Stomach (tissue), 4 donors: ENCODE results near the gene IFNGR1.

ENCODE experiments used
- EP300 ChIP-seq: sonication (generic); formaldehyde crosslinking; IDR thresholded peaks from one replicate; pipeline ENCODE4 v1.6.1; 2017; ENCODE audit warnings: antibody characterized with exemption
- POLR2A ChIP-seq, 4 donors: fragments of 450-650 bp; IDR thresholded peaks; one replicate each; pipeline ENCODE4 v1.6.1; 2016; ENCODE audit warnings: antibody characterized with exemption in 4 of 4, control low read depth in 2 of 4, mild to moderate bottlenecking in 1 of 4, moderate library complexity in 1 of 4
- POLR2AphosphoS5 ChIP-seq, 3 donors: sonication (generic); formaldehyde crosslinking; IDR thresholded peaks; one replicate each; pipeline ENCODE4 v1.6.1; 2016; ENCODE audit warnings: antibody characterized with exemption in 3 of 3
- TF ChIP-seq, protein P1 (sequence below), 7 experiments: fragments of 450-650 bp in 4 of 7; fragments of 200-600 bp in 3 of 7; sonication (generic) in 3 of 7; IDR thresholded peaks; one replicate each; pipeline ENCODE4 v1.5.1; 2016 to 2019; ENCODE audit warnings: antibody characterized with exemption in 7 of 7, control low read depth in 2 of 7, mild to moderate bottlenecking in 1 of 7

DNA sequence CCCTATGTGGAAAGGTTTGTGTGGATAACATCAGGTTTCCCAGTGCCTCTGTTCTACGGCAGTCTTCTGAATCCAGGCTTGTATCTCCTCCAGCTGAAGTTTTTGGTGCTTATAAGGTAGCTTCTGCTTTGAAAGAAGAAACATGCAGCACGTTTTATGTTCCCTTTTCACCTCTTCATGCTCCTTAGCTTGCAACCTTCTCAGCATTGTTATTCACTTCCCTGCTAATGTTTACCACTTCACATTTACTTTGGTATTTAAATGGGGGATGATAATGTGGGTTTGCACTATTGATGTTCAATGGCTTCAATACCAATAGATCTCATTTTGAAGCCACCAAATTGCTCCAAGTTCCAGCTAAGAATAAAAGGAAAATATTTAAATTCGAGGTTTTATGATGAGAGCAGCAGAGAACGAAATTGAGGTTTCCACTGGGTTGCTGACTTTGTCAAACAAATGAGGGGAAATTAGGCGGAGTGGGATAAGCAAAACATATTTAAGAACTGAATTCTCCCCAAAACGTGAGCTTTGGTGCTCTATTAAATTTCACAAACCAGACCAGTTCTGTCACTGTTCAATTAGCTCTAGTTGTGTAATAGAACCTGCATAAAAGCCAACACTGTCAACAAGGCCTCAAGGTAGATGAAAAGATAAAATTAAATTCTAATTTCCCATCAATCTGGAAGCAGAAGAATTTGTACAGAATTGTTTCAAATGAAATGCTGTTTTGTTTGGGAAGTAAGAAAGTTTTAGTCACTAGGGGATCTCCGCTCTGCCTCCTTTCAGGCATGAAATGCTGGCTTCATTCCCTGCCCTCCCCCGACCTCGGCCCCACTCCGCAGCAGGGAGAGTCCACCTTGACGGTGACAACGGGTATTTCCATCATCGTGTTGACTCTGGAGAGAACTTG lies 47.1 kb downstream of the IFNGR1 start:
- TF ChIP-seq EP300 (no peak), POLR2A (IDR thresholded peaks at IDR 0.05) (no peak), POLR2AphosphoS5 (IDR thresholded peaks at IDR 0.05) (no peak)
- TF ChIP-seq, protein P1, sequence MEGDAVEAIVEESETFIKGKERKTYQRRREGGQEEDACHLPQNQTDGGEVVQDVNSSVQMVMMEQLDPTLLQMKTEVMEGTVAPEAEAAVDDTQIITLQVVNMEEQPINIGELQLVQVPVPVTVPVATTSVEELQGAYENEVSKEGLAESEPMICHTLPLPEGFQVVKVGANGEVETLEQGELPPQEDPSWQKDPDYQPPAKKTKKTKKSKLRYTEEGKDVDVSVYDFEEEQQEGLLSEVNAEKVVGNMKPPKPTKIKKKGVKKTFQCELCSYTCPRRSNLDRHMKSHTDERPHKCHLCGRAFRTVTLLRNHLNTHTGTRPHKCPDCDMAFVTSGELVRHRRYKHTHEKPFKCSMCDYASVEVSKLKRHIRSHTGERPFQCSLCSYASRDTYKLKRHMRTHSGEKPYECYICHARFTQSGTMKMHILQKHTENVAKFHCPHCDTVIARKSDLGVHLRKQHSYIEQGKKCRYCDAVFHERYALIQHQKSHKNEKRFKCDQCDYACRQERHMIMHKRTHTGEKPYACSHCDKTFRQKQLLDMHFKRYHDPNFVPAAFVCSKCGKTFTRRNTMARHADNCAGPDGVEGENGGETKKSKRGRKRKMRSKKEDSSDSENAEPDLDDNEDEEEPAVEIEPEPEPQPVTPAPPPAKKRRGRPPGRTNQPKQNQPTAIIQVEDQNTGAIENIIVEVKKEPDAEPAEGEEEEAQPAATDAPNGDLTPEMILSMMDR (IDR thresholded peaks at IDR 0.05) = no peak
